HFF-Myc (cell line): Measurements from ENCODE around the gene TBCCD1.
"Not testable (repeated sequence)": the region's sequence is repeated elsewhere in the genome, so short reads cannot be mapped to it uniquely, and the experiment has no call there.

Experiments
- DNase-seq: peaks from one replicate; pipeline ENCODE4 v3.0.0-alpha.2; 2011; ENCODE audit warnings: low read depth; ENCODE audit errors: extremely low read depth
- H3K4me3 ChIP-seq: replicated peaks from 2 replicates; pipeline ENCODE4 v1.5.1; 2011; ENCODE audit warnings: low read depth, mild to moderate bottlenecking, control low read depth, low read length
- TF ChIP-seq, protein P1 (sequence below): IDR thresholded peaks from 2 replicates; pipeline ENCODE4 v1.5.1; 2012; ENCODE audit warnings: mild to moderate bottlenecking, low read depth, low read length, control low read depth; ENCODE audit errors: missing control alignments

Gene TBCCD1

DNA sequence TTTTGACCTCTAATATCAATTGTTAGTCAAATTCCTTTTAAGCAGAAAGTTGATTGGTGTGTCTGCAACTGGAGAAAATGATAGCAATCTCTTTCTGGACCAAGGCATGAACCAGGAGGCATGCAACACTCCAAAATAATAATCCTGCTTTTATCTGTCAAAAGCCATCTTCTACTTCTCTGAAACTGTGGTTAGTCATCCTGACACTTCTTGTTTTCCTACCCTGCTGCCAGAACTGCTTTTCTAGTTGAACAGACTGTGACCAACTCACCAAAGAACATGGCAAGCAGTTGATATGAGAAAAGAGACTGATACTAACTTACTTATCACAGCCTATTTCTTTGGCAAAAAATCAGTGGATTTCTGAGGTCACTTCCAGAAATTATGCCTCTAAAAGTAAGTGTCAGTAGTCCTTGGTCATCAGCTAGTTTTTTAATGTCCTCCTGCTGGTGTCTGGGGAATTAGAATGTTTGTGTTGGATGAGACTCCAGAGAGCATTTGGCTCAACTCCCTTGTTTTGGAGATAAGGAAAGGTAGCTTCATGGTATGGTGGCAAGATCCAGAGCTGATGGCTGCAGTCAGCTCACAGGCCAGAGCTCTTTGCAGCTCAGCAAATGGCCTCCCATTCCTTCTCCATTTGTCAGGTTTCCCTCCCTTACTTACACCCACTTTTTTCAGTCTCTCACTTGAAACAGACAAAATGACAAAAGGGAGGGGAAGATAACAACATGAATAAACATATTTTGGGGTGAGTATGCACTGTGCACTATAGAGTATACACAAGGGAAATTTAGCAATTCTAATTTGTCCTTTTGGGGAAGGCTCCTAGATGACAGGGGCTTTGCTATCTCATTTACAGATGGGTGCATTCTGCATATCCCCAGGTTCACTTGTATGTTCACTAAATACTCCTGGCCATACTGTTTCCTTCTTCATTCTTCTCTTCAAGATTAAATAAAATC, 30.0 kb downstream of the TBCCD1 start:
- H3K4me3 ChIP-seq: no peak overlapping the region
- TF ChIP-seq, protein P1, sequence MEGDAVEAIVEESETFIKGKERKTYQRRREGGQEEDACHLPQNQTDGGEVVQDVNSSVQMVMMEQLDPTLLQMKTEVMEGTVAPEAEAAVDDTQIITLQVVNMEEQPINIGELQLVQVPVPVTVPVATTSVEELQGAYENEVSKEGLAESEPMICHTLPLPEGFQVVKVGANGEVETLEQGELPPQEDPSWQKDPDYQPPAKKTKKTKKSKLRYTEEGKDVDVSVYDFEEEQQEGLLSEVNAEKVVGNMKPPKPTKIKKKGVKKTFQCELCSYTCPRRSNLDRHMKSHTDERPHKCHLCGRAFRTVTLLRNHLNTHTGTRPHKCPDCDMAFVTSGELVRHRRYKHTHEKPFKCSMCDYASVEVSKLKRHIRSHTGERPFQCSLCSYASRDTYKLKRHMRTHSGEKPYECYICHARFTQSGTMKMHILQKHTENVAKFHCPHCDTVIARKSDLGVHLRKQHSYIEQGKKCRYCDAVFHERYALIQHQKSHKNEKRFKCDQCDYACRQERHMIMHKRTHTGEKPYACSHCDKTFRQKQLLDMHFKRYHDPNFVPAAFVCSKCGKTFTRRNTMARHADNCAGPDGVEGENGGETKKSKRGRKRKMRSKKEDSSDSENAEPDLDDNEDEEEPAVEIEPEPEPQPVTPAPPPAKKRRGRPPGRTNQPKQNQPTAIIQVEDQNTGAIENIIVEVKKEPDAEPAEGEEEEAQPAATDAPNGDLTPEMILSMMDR: no peak
- DNase-seq: no peak

DNA sequence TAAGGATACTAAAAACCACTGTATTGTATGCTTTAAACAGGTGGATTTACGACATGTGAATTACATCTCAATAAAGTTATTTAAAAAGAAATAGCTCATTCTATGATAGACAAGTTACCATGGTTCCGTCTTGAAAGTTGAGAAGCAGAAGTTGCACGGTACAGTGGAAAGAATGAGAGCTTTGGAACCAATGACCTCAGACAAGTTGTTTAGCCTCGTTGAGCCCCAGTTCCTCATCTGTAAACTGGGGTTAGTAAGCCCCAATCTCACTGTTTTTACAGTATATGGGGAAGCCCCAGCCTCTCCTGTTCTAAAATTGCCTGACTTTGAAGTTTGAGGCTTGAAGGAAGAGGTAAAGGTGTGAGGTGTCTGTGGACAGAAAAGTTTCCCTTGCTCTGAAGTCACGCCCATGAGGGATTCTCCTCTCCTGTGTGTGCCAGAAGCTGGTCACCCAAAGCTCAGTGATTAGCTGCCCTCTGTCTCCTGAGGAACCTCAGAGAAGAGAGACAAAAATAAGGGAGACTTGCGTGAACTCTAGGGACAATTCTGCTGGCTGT, 32.9 kb downstream of the TBCCD1 start:
- H3K4me3 ChIP-seq: no peak overlapping the region
- DNase-seq: no peak
- TF ChIP-seq, protein P1: no peak

DNA sequence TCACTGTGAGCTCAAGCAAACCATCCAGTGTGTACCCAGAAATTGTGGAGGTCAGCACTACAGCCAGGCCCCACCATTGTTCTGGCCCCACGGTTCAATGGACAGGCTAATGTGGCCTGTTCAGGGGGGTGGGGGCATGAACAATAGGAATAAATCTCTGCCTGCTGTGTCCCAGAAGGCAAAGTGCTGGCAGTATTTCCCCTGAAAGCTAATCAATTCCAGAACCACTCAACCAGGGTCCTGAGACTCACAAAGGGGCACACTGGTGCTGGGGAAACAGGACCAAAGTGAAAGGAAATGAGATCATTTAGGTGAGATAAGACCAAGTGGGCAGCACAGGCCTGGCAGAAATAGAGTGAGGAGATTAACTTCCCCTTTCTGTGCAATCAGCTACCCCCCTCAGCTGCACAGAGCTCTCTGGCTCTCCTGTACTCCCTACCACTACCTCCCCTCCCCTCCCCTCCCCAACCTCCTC, 34.5 kb downstream of the TBCCD1 start:
- TF ChIP-seq, protein P1: no peak
- no peak for DNase-seq
- H3K4me3 ChIP-seq: no peak overlapping the region

DNA sequence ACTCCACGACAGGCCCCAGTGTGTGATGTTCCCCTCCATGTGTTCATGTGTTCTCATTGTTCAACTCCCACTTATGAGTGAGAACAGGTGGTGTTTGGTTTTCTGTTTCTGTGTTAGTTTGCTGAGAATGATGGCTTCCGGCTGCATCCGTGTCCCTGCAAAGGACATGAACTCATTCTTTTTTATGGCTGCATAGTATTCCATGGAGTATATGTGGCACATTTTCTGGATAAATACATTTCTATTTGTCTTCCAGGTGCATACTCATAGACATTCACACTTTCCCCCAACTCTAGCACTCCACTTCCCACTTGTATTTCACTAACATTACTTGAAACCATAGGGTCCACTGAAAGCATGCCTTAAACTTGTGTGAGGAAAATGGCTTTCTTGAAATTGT, 35.4 kb downstream of the TBCCD1 start:
- not testable (repeated sequence) for DNase-seq, H3K4me3 ChIP-seq

DNA sequence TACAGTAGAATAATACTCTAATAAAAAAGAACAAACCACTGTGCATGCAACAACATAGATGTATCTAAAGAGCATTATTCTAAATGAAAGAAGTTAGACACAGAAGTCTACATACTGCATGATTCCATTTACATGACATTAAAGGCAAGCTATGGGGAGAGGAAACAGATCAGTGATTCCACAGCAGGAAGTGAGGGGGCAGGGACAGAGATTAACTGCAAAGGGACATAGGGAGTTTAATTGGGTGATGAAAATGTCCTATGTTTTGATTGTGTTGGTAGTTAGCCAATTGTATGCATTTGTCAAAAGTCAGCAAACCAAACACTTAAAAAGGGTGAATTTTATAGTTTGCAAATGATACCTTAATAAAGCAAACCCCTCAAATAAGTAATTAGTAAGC, 36.7 kb downstream of the TBCCD1 start:
- no peak overlapping the region for H3K4me3 ChIP-seq
- DNase-seq: no peak
- TF ChIP-seq, protein P1: no peak

DNA sequence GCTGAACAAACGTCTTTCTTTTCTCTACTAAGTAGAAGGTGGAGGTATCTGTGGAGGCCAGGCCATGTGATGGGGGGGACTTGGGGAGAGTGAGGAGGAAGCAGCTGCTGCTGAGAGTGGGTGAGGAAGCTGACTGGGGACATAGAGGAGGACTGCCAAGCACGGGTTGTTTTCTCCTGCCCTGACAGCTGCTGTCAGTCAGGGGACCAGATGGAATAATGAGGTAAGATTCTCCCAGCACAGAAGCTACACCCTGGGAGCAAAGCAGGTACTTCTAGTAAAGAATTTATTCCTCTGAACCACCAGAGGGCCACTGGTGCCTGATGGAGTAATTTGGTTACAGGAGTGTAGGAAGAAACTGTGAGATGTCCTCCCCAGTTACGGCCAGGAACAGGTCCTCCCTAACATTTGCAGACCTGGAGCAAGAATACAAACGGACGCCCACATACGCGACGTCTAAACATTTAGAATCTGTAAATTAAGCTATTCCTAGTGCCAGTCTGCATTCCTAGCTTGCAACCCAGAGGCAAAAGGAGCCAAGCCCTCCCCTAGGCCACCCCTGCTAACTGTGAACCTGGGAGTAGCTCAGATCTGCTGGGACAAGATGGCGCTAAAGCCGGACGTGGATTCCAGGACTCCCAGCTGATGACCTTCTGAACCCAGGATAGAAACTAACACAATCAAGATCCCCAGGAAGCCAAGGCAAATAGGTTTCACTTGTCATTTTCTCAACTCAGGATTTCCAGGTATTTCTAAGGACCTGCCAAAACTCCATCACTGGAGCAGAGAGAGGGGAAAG, 37.7 kb downstream of the TBCCD1 start:
- TF ChIP-seq, protein P1: no peak
- no peak overlapping the region for H3K4me3 ChIP-seq
- DNase-seq: no peak

DNA sequence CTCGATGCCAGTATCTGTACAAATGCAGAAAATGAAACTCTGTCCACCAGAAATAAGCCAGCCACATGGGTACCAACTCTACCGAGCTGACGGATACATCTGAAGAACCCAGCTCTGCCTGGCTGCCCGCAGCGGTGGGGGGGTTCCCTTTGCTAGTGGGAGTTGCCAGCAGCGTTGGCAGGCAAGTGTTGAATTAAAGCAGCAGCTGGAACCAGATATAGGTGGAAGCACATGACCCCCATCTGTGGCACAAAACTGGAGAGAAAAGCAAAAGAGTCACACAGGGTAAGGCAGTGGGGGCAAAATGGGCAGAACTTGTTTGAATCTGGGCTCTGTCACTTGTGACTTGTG, 40.9 kb downstream of the TBCCD1 start:
- TF ChIP-seq, protein P1: no peak
- no peak for DNase-seq
- no peak overlapping the region for H3K4me3 ChIP-seq
